GM13976 (cell line): ENCODE data around the gene COQ10B.

ENCODE experiments used
- DNase-seq: peaks from one replicate; pipeline ENCODE4 v3.0.0; 2012; ENCODE audit warnings: low spot score
- CTCF ChIP-seq: IDR thresholded peaks from 2 replicates; pipeline ENCODE4 v1.5.1; 2012; ENCODE audit warnings: borderline replicate concordance, mild to moderate bottlenecking; ENCODE audit not compliant: insufficient read depth; ENCODE audit errors: extremely low read depth, missing control alignments, control extremely low read depth
- in situ Hi-C: fragments of 300-500 bp; cut with MboI; formaldehyde crosslinking; loops from one replicate; pipeline ENCODE4 v1.12.0; 2022; ENCODE audit warnings: low sequenced_read_pairs, mixed read lengths, inconsistent platforms; ENCODE audit not compliant: unreplicated experiment

Gene COQ10B

GRCh38 chr2:197487385-197487784, 34.0 kb downstream of the COQ10B start:
- DNase-seq: no peak
- in situ Hi-C loops: no loop called here
- no peak for TF ChIP-seq CTCF

GRCh38 chr2:197495433-197496134, 42.2 kb downstream of the COQ10B start:
- DNase-seq: no peak
- in situ Hi-C loops: no loop called here
- no peak for TF ChIP-seq CTCF

- no peak for TF ChIP-seq CTCF
- DNase-seq: no peak
- in situ Hi-C loops: no loop called here
Measured at GRCh38 chr2:197496695-197497094, 43.3 kb downstream of the COQ10B start.

GRCh38 chr2:197497326-197497725, 44.0 kb downstream of the COQ10B start:
- in situ Hi-C loops: no loop called here
- no peak for DNase-seq
- TF ChIP-seq CTCF: no peak

GRCh38 chr2:197498235-197498936, 45.0 kb downstream of the COQ10B start:
- TF ChIP-seq CTCF: no peak
- in situ Hi-C loops: no loop called here
- DNase-seq: no peak

GRCh38 chr2:197498937-197499593, 45.7 kb downstream of the COQ10B start:
- TF ChIP-seq CTCF: no peak
- DNase-seq: peak; percentile 62
- in situ Hi-C loops: no loop called here
